HG03460 (cell line): Measurements from ENCODE around the gene CERS2.

Experiments
- ATAC-seq: cut with Tn5 transposase; IDR thresholded peaks from one replicate; pipeline ENCODE4 v1.9.1; 2021; ENCODE audit not compliant: unreplicated experiment

The CERS2 gene

GRCh38 chr1:150922519-150922975 is 52.1 kb downstream of the CERS2 start:
- peak; percentile 42 for ATAC-seq

GRCh38 chr1:150917387-150917786 is 57.2 kb downstream of the CERS2 start:
- ATAC-seq: no peak
